Measurements from ENCODE around the gene KDM2B.
"Not testable (repeated sequence)": the region's sequence is repeated elsewhere in the genome, so short reads cannot be mapped to it uniquely, and the experiment has no call there.

The KDM2B gene

DNA sequence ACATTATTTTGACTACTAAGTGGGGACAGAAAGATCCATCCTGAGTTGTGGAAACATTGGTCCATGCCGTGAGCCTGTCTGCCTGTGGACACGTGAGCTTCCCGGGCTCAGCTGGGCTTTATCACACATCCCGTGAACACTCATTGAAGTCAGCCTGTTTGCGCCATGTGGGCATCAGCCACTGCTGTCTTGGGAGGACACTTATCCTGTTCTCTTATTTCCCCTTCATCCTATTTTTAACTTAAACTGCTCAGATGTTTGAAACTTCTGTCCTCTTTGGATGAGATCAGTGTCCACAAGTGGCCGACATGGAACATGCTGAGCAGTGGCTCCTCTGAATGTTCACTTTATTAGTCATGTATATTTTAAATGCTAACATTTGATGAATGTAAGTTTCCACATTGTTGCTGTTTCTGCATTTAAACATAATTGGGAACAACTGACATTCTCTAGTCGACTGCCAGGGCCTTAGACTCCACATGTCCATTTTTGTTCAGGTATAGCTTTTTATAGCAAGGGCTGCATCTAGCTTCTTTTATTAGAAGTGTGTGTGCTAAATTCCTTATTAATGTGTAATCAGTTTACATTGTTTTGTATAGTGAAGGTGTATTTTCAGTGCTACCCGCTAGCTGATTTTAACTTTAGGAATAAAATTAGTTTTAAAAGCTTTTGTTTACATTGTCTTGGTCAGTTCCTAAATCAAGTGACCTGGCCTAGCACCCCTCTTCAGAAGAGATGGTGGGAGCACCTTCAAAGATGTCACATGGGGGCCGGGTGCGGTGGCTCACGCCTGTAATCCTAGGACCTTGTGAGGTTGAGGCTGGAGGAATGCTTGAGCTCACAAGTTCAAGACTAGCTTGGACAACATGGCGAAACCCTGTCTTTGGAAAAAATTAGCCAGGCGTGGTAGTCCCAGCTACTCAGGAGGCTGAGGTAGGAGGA, 156.9 kb downstream of the KDM2B start:
- peak; percentile 40 for DNase-seq

- DNase-seq = peak; percentile 48
Measured at GRCh38 chr12:121423253-121423652, 157.6 kb downstream of the KDM2B start.

GRCh38 chr12:121420109-121420508, 160.7 kb downstream of the KDM2B start:
- DNase-seq = peak; percentile 10

- DNase-seq = peak; percentile 38
Measured at GRCh38 chr12:121417847-121418246, 163.0 kb downstream of the KDM2B start.

DNA sequence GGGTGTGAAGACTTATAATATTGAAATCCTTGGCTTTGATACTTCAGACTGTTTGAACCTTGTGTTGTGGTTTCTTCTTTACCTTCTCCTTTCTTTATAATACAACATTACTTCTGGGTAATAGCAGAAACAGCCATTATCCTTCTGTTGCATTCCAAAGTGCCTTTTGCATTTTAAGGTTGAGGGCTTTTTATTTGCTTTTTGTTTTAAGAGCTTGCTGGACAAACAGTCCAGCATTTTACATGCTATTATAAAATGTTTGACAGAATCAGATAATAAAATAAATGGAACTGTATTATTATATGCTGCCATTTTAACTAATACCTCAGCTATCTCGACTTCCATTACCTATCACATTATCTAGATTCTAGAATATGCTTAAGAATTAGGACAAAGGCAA, 166.9 kb downstream of the KDM2B start:
- no peak for DNase-seq

DNA sequence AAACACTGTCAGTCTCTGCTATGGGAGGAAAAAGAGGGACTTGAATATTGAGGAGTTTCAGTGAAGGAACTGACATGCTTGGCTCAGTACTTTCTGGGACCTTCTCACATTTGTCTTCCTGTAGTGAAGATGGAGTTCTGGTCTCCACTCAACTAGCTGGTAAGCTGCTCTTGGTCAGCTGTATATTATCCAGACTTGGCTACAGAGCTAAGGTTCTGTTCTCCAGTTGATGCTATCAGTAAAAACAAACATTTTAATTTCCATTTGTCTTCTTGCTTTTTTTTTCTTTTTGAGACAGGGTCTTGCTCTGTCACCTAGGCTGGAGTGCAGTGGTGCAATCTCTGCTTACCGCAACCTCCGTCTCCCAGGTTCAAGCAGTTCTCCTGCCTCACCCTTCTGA, 175.6 kb downstream of the KDM2B start:
- peak; percentile 13 for DNase-seq

DNA sequence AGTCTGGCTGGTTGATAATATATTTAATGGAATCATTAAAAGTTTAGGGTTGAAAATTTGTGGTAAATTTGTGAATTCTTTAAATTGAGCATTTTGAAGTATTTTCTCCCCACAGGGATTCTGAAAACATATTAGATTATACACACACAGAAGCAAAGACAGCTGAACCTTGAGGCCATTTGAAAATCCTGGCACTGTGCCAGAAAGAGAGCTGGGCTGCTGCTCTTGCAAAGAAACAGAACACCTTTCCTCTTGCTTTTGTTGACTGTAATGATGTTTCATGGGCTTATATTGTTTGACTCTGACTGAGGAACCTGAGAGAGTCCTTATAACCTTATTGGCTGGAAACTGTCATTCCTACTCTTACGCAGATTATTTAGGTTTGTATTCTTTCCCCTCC, 176.1 kb downstream of the KDM2B start:
- DNase-seq = peak; percentile 38

- DNase-seq = no peak
Measured at GRCh38 chr12:121403721-121404120, 177.1 kb downstream of the KDM2B start.

- DNase-seq = peak; percentile 83
Measured at GRCh38 chr12:121400332-121401139, 180.3 kb downstream of the KDM2B start.

- DNase-seq = peak; percentile 97
Measured at GRCh38 chr12:121399391-121400331, 181.2 kb downstream of the KDM2B start, which contains the start of gene RNF34. Gene RNF34 (plus strand): TSS chr12:121400118. CDS start chr12:121400213, 95 bp downstream.

DNA sequence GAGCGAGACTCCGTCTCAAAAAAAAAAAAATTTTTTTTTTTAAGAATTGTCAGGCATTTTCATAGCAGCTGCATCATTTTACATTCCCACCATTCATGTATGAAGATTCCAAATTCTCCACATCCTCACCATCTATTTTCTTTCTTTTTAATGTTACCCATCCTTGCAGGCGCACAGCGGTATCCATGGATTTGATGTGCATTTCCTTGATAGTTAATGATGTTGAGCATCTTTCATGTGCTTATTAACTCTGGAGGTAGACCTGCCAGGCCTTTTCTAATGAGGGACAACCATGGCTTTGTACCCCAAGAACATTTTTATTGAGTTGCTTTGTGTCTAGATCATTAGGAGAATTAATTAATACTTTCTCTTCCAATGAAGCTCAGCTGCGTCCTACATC, 182.5 kb downstream of the KDM2B start:
- DNase-seq = no peak

GRCh38 chr12:121397521-121397920, 183.3 kb downstream of the KDM2B start:
- peak; percentile 39 for DNase-seq

DNA sequence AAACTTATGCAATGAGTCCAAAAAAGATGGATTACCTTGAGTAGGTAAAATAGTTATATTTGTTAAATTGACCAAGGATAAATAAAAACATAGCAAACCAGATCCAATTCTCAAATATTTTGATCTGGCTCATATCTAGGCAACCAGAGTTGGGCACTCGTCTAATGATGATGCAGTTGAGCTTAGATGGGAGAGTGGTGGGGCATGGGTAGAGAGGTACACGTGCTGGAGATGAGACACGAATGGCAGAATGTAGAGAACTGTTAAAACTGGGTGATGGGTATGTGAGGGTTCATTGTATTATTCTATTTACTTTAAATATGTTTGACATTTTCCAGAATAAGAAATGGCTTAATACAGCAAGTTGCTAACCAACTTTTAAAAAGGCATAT, 188.5 kb downstream of the KDM2B start:
- no peak for DNase-seq

- peak; percentile 56 for DNase-seq
Measured at GRCh38 chr12:121391619-121392324, 189.1 kb downstream of the KDM2B start.

GRCh38 chr12:121390856-121391255, 190.0 kb downstream of the KDM2B start:
- no peak for DNase-seq

GRCh38 chr12:121388421-121388981, 192.3 kb downstream of the KDM2B start:
- no peak for DNase-seq

- not testable (repeated sequence) for DNase-seq
Measured at GRCh38 chr12:121384891-121385290, 195.9 kb downstream of the KDM2B start.

GRCh38 chr12:121383601-121384021, 197.2 kb downstream of the KDM2B start:
- no peak for DNase-seq

- no peak for DNase-seq
Measured at GRCh38 chr12:121379945-121380344, 200.9 kb downstream of the KDM2B start.

Data from activated CD8-positive, alpha-beta memory T cell treated with anti-CD3 and anti-CD28 coated beads, Interleukin-2, amount 50 U/mL, for 48 hours (primary cell).